OCI-LY7 (cell line): ENCODE measurements around the gene UBE2H. TPM values are rescaled to one million over a fixed set of nuclear protein-coding genes. Genes with fewer than 3 reads are reported as not detected.
"Not testable (repeated sequence)": the region's sequence is repeated elsewhere in the genome, so short reads cannot be mapped to it uniquely, and the experiment has no call there.

ENCODE experiments used
- BruUV-seq: library from RNA; stranded (reverse); fragments of 400-500 nt; replicated peaks from 2 replicates; lab custom pipeline; 2021; lab: Mats Ljungman, UMichigan
- CTCF ChIA-PET: fragments of 300-600 bp; sonication (Branson Sonifier 250); formaldehyde crosslinking; loops from one replicate; lab custom pipeline; 2022; ENCODE audit warnings: antibody characterized with exemption; ENCODE audit not compliant: unreplicated experiment; lab: Charles Lee
- POLR2A ChIA-PET: fragments of 300-600 bp; sonication (Branson Sonifier 250); formaldehyde crosslinking; loops from one replicate; lab custom pipeline; 2022; ENCODE audit warnings: antibody characterized with exemption; lab: Charles Lee
- DNase-seq: peaks from one replicate; pipeline ENCODE4 v3.0.0-alpha.2; 2015; ENCODE audit warnings: low spot score
- H2AFZ ChIP-seq: fragments of 200-600 bp; sonication (generic), shearing (Covaris generic); 2 replicates; pipeline ENCODE4 v1.6.1; 2014; ENCODE audit warnings: mild to moderate bottlenecking, antibody characterized with exemption, low read length, moderate library complexity
- H3K27ac ChIP-seq: fragments of 200-600 bp; sonication (generic); 2 replicates; pipeline ENCODE4 v1.5.1; 2014; ENCODE audit warnings: mixed run types, low read depth, mild to moderate bottlenecking, moderate library complexity, low read length, inconsistent platforms; ENCODE audit not compliant: poor library complexity, severe bottlenecking
- H3K36me3 ChIP-seq: fragments of 200-600 bp; sonication (generic); 2 replicates; pipeline ENCODE4 v1.6.1; 2014; ENCODE audit warnings: mild to moderate bottlenecking, antibody characterized with exemption, low read length, moderate library complexity, mixed read lengths; ENCODE audit not compliant: insufficient read depth
- H3K4me1 ChIP-seq: fragments of 200-600 bp; sonication (generic); 2 replicates; pipeline ENCODE4 v1.5.1; 2014; ENCODE audit warnings: mild to moderate bottlenecking, low read length; ENCODE audit not compliant: insufficient read depth, poor library complexity, severe bottlenecking
- H3K4me2 ChIP-seq: fragments of 200-600 bp; sonication (generic); 2 replicates; pipeline ENCODE4 v1.6.1; 2014; ENCODE audit warnings: mild to moderate bottlenecking, low read length
- H3K4me3 ChIP-seq: fragments of 200-600 bp; sonication (generic); 2 replicates; pipeline ENCODE4 v1.5.1; 2014; ENCODE audit warnings: mild to moderate bottlenecking, low read depth, low read length; ENCODE audit not compliant: poor library complexity, severe bottlenecking
- H3K79me2 ChIP-seq: fragments of 200-600 bp; sonication (generic); 2 replicates; pipeline ENCODE4 v1.6.1; 2016; ENCODE audit warnings: low read depth, mild to moderate bottlenecking, low read length, moderate library complexity, mixed read lengths; ENCODE audit not compliant: insufficient read depth
- H3K9me2 ChIP-seq: fragments of 200-600 bp; sonication (generic); 2 replicates; pipeline ENCODE4 v1.6.1; 2016; ENCODE audit warnings: mild to moderate bottlenecking, low read length, mixed read lengths; ENCODE audit not compliant: insufficient read depth
- H3K9me3 ChIP-seq: fragments of 200-600 bp; sonication (generic); 2 replicates; pipeline ENCODE4 v1.6.1; 2014; ENCODE audit warnings: mild to moderate bottlenecking, mixed run types, low read length, mixed read lengths
- H4K20me1 ChIP-seq: fragments of 200-600 bp; sonication (generic); 2 replicates; pipeline ENCODE4 v1.6.1; 2014; ENCODE audit warnings: mild to moderate bottlenecking, antibody characterized with exemption, low read length, moderate library complexity, mixed read lengths; ENCODE audit not compliant: insufficient read depth
- EZH2phosphoT487 ChIP-seq: fragments of 200-600 bp; sonication (generic); IDR thresholded peaks from 2 replicates; pipeline ENCODE4 v1.6.1; 2018; ENCODE audit warnings: low read depth, borderline replicate concordance, mild to moderate bottlenecking, mixed run types, antibody characterized with exemption, low read length, moderate library complexity, mixed read lengths
- intact Hi-C: fragments of 100-400 bp; cut with micrococcal nuclease; formaldehyde crosslinking; loops from one replicate; pipeline ENCODE4 v1.10.0; 2022; ENCODE audit not compliant: unreplicated experiment
- total RNA-seq, 2 experiments: library from RNA; depleted of rRNA in 1 of 2; stranded (reverse); fragments of >200 nt in 1 of 2; shearing (Covaris generic) in 1 of 2; gene quantifications; 2 replicates each; pipeline ENCODE4 v1.2.3, GENCODE V29; 2014 to 2022
- TF ChIP-seq, protein P1 (sequence below): fragments of 200-600 bp; sonication (generic); conservative IDR thresholded peaks from 2 replicates; pipeline ENCODE4 v1.5.1; 2014; ENCODE audit warnings: mild to moderate bottlenecking, antibody characterized with exemption, low read length, moderate library complexity, mixed read lengths

The UBE2H gene
- total RNA-seq, 2 experiments from 2014 or later = 12.7 to 35.3 TPM

DNA sequence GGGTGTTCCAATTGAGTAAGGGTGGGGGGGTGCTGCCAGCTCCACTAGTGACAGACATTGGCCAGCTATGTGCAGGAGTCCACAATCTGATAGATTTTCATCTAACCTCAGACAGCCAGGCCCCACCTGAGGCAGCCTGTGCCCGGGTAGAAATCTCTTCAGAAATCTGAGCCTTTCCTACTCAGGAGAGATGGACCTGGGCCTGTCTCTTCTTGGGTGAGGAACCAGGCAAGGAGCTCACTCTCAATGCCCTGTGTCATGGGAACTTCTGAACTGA is 86.9 kb downstream of the UBE2H start:
- ChIA-PET CTCF (no interaction called here), POLR2A (no interaction called here)
- Histone ChIP-seq H3K79me2 (no peaks in the 10 kb centered on the region), H2AFZ (no peak overlapping the region), H3K4me2 (no peak overlapping the region), H3K9me3 (no peaks in the 10 kb centered on the region), H4K20me1 (no peaks in the 10 kb centered on the region), H3K4me3 (no peak overlapping the region), H3K27ac (no peak overlapping the region), H3K9me2 (no peaks in the 10 kb centered on the region), H3K4me1 (no peaks in the 10 kb centered on the region), H3K36me3 (no peaks in the 10 kb centered on the region)
- DNase-seq = no peak
- no TSS peak for BruUV-seq
- intact Hi-C loops = no loop called here
- TF ChIP-seq EZH2phosphoT487 = no peak
- TF ChIP-seq, protein P1, sequence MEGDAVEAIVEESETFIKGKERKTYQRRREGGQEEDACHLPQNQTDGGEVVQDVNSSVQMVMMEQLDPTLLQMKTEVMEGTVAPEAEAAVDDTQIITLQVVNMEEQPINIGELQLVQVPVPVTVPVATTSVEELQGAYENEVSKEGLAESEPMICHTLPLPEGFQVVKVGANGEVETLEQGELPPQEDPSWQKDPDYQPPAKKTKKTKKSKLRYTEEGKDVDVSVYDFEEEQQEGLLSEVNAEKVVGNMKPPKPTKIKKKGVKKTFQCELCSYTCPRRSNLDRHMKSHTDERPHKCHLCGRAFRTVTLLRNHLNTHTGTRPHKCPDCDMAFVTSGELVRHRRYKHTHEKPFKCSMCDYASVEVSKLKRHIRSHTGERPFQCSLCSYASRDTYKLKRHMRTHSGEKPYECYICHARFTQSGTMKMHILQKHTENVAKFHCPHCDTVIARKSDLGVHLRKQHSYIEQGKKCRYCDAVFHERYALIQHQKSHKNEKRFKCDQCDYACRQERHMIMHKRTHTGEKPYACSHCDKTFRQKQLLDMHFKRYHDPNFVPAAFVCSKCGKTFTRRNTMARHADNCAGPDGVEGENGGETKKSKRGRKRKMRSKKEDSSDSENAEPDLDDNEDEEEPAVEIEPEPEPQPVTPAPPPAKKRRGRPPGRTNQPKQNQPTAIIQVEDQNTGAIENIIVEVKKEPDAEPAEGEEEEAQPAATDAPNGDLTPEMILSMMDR = no peak

DNA sequence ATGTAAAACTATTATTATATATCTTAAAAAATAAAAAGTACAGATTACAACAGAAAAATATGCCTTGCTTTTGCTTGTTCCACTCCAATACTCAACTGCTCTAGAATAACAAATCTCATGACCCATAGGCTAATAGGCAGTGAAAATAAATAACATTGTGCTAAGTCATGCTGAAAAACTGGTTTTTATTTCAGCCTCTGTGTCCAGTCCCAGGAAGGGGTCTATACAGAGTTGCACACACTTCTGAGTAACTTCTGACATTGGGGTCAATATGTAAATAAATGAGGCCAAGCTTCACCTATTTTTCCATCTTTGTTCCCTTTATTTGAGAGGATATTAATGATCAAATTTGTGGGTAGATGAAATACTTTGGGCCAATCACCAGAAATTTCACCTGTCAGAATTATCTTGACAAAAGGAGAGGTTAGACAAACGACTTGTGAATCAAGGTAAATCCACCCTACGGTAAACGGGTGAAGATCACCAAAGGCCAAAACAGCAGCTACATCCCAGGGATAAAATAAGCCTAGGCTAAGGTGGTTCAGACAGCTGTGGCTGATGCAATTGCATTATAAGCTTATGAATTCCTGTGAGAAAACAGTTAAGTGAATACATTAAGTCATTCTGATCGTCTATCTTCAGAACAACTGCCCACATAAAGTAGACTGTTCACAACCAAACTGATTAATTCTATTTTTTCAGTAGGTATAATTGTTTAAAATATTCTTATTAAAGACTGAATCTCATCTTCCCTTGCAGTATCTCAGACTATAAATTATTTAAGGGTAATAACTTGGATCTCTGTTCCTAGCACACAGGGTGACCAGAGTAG is 87.5 kb downstream of the UBE2H start:
- no peak for TF ChIP-seq EZH2phosphoT487
- no peak overlapping the region for H3K4me3 ChIP-seq
- no peaks in the 10 kb centered on the region for H3K79me2 ChIP-seq
- no peaks in the 10 kb centered on the region for H3K4me1 ChIP-seq
- no peaks in the 10 kb centered on the region for H4K20me1 ChIP-seq
- no peaks in the 10 kb centered on the region for H3K9me3 ChIP-seq
- no peak for DNase-seq
- BruUV-seq = no TSS peak
- POLR2A ChIA-PET = interaction anchor here (0.6 to 0.7 kb wide), 5 partner anchors 62 to 316 kb away, joined by 3 to 6 read pairs (median 5); no protein-coding TSS in a partner anchor
- H3K27ac ChIP-seq = no peak overlapping the region
- intact Hi-C loops = no loop called here
- no peaks in the 10 kb centered on the region for H3K9me2 ChIP-seq
- no peak overlapping the region for H2AFZ ChIP-seq
- H3K4me2 ChIP-seq = no peak overlapping the region
- CTCF ChIA-PET = no interaction called here
- H3K36me3 ChIP-seq = no peaks in the 10 kb centered on the region

DNA sequence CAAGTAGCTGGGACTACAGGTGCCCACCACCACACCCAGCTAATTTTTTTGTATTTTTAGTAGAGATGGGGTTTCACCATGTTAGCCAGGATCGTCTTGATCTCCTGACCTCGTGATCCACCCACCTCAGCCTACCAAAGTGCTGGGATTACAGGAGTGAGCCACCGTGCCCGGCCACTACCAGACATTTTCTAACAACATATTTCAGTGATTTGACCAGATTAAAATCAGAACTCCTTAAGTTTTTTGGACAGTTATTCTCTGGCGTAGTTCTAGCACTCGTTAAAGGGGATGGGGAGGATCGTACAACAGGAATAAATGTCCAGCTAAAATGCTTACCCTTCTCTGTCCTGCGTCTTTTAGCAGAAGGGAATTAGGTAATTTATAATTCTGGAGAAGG is 88.1 kb downstream of the UBE2H start:
- H4K20me1 ChIP-seq, H3K4me1 ChIP-seq, intact Hi-C loops, DNase-seq, H3K9me3 ChIP-seq, CTCF ChIA-PET, BruUV-seq, H3K27ac ChIP-seq, H3K9me2 ChIP-seq, H3K4me3 ChIP-seq, H3K36me3 ChIP-seq, H2AFZ ChIP-seq, H3K4me2 ChIP-seq, H3K79me2 ChIP-seq: not testable (repeated sequence)
- POLR2A ChIA-PET = interaction anchor here (0.6 to 0.7 kb wide), 3 partner anchors 63 to 315 kb away, joined by 3 to 6 read pairs (median 5); no protein-coding TSS in a partner anchor
